Measurements from ENCODE around the gene MAP2K2. TPM values are rescaled to one million over a fixed set of nuclear protein-coding genes. Genes with fewer than 3 reads are reported as not detected.
A peak's percentile ranks its signal among the peaks of the same experiment; 100 is the strongest.

Gene MAP2K2
- total and polyA plus RNA-seq, 4 donors = 63.6 to 181 (median 133) TPM

DNA sequence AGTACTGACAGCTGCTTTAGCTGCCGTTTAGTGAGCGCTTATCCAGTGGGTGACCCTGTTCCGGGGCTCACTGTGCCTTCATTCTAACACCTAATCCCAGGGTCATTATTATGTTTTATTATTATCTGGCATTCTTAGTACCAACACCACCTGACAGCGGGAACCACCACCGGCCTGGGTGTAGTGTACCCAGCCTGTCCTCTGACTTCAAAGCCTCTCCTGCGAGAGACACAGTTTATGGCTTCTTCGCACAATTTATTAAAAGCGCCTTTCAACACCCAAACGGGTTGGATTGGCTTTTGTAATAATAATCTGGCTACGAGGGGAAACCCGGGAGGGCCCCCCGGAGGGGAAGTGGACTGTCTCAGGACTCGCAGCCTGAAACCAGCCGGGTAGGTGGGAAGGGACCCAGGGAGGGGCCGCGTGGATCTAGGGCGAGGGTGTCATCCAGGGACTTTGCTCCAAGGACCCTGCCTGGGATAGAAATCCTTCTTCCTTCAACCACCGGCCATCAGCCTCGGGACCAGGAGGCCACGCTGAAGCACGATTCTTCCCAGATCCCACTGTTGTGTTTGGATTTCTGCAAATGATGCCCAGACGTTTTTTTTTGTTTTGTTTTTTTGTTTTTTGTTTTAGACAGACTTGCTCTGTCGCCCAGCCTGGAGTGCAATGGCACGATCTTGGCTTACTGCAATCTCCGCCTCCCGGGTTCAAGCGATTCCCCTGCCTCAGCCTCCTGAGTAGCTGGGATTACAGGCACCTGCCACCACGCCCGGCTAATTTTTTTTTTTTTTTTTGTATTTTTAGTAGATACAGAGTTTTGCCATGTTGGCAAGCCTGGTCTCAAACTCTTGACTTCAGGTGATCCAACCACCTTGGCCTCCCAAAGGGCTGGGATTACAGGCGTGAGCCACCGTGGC, 55.6 kb downstream of the MAP2K2 start:
- peak overlapping the region in 1 of 2 donors; percentile 2 for H3K9ac ChIP-seq (ENCODE audit: insufficient read depth in 1 of 2, low read length in 2 of 2)
- H3K9me3 ChIP-seq (ENCODE audit: control insufficient read depth in 4 of 4, insufficient read depth in 3 of 4, low read length in 3 of 4) = no peaks in the 10 kb centered on the region
- 19 to 27% methylated on average over 31 of the region's 31 CpGs for WGBS, 2 donors
- TF ChIP-seq, protein P1, sequence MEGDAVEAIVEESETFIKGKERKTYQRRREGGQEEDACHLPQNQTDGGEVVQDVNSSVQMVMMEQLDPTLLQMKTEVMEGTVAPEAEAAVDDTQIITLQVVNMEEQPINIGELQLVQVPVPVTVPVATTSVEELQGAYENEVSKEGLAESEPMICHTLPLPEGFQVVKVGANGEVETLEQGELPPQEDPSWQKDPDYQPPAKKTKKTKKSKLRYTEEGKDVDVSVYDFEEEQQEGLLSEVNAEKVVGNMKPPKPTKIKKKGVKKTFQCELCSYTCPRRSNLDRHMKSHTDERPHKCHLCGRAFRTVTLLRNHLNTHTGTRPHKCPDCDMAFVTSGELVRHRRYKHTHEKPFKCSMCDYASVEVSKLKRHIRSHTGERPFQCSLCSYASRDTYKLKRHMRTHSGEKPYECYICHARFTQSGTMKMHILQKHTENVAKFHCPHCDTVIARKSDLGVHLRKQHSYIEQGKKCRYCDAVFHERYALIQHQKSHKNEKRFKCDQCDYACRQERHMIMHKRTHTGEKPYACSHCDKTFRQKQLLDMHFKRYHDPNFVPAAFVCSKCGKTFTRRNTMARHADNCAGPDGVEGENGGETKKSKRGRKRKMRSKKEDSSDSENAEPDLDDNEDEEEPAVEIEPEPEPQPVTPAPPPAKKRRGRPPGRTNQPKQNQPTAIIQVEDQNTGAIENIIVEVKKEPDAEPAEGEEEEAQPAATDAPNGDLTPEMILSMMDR (IDR thresholded peaks at IDR 0.05; ENCODE audit: control extremely low read depth, extremely low read depth) = no peak
- DNase-seq (no peak), ATAC-seq (ENCODE audit: insufficient read depth, low FRiP score) (no peak)
- H3K4me3 ChIP-seq = no peak overlapping the region
- H3K36me3 ChIP-seq (ENCODE audit: control insufficient read depth in 4 of 4, insufficient read depth in 4 of 4, low read length in 4 of 4) = peaks cover 0 to 2% (median 0%) of the 10 kb centered on the region in 4 donors
- peaks cover 0 to 18% (median 1%) of the 10 kb centered on the region in 5 donors for H3K4me1 ChIP-seq (ENCODE audit: control insufficient read depth in 5 of 5, insufficient read depth in 5 of 5, low read length in 5 of 5)
- peak overlapping the region; percentile 89 to 91 for H3K27ac ChIP-seq (ENCODE audit: low read depth in 1 of 2, low read length in 1 of 2)
- peaks cover 0 to 3% (median 0%) of the 10 kb centered on the region in 3 donors for H3K27me3 ChIP-seq (ENCODE audit: control insufficient read depth in 3 of 3, insufficient read depth in 3 of 3, low read length in 2 of 3)

DNA sequence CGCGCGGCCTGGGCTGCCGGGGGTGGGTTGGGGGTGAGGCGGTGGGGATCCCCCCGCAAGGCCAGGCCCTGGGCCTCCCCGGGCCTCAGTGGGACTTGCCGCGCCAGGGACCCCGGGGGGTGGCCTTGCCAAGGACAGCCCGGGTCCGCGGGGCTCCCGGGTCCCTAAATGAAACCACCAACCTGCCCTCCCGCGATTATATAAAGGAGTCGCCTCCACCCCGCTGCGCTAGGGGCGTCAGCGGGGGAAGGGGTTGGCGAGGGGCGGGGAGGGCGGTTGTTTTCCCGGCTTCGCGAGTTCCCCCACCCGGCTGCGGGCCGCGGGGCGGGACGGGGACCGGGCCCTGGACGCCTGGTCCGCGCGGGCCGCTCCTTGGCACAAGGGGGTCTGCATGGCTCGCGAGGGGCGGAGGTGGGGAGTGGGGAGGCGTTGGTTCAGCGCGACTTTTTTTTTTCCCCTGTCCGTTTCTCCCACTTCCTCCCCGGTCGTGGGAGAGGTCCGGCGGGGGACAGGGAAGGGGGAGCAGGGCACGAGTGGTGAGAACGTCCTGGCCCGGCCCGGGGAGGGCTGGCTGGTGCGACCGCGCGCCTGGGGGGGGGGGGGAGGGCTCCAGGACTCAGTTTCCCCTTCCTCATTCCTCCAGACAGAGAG, 56.4 kb downstream of the MAP2K2 start:
- DNase-seq = peak; percentile 45 to 51 (median 47)

DNA sequence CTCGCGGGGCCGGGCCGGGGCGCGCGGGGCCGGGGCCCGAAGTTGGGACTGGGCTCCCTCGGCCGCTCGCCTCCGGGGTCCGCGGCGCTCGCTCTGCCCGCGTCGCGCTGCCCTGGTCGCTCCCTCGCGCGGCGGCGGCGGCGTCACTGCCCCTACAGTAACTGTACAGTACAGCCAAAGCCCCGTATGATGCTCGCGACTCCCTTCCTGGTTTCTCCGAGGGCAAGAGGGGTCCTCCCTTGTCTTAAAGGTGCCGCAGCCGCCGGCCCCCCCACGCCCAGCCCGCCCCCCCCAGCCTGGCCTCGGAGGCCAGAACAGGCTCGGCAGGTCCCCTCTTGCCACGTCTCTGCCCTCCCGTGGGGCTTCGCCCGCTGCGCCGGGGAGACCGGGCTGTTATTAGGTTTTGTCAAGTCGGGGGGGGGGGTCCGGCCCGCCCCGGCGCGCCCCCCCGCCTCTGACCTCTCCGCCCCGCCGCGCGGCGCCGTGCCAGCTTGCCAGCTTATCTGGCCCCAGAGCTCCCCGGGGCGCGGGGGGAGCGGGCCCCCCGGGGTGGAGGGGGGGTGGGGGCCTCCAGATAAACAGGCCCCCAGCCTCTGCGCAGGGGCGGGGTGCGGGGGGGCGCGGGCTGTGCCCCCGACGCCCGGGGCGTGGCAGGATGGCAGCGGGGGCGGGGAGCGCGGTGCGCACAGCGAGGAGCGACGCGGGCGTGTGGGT, 57.1 kb downstream of the MAP2K2 start, which contains the start of gene ZBTB7A:
Gene ZBTB7A (minus strand): TSS at position 218 of the 714 bp plus-strand sequence. CDS start 11,667 bp downstream, outside the sequence.
- Histone ChIP-seq H3K27me3 (ENCODE audit: control insufficient read depth in 3 of 3, insufficient read depth in 3 of 3, low read length in 2 of 3) (peaks cover 0 to 3% (median 0%) of the 10 kb centered on the region in 3 donors), H3K9me3 (ENCODE audit: control insufficient read depth in 4 of 4, insufficient read depth in 3 of 4, low read length in 3 of 4) (no peaks in the 10 kb centered on the region), H3K9ac (ENCODE audit: insufficient read depth in 1 of 2, low read length in 2 of 2) (peak within 1 kb of the TSS in 1 of 2 donors; percentile 11), H3K27ac (ENCODE audit: low read depth in 1 of 2, low read length in 1 of 2) (peak within 1 kb of the TSS; percentile 89 to 94), H3K36me3 (ENCODE audit: control insufficient read depth in 4 of 4, insufficient read depth in 4 of 4, low read length in 4 of 4) (peaks cover 0 to 6% (median 0%) of the 10 kb centered on the region in 4 donors), H3K4me1 (ENCODE audit: control insufficient read depth in 5 of 5, insufficient read depth in 5 of 5, low read length in 5 of 5) (peaks cover under 1 to 23% (median 4%) of the 10 kb centered on the region in 5 donors), H3K4me3 (peak within 1 kb of the TSS; percentile 87)
- WGBS, 2 donors = 0 to 1% methylated on average over 49 to 85 of the region's 85 CpGs
- TF ChIP-seq, protein P1 (IDR thresholded peaks at IDR 0.05; ENCODE audit: control extremely low read depth, extremely low read depth) = no peak
- peak; percentile 21 for ATAC-seq (ENCODE audit: insufficient read depth, low FRiP score)
- DNase-seq = peak; percentile 85 to 89 (median 88)

More for the DNA sequence above, 56.4 kb downstream of the MAP2K2 start:
- peak overlapping the region; percentile 58 for H3K4me3 ChIP-seq
- H3K4me1 ChIP-seq (ENCODE audit: control insufficient read depth in 5 of 5, insufficient read depth in 5 of 5, low read length in 5 of 5) = peaks cover 0 to 21% (median 4%) of the 10 kb centered on the region in 5 donors
- no peaks in the 10 kb centered on the region for H3K9me3 ChIP-seq (ENCODE audit: control insufficient read depth in 4 of 4, insufficient read depth in 3 of 4, low read length in 3 of 4)
- TF ChIP-seq, protein P1 (IDR thresholded peaks at IDR 0.05; ENCODE audit: control extremely low read depth, extremely low read depth) = no peak
- peak overlapping the region in 1 of 2 donors; percentile 11 for H3K9ac ChIP-seq (ENCODE audit: insufficient read depth in 1 of 2, low read length in 2 of 2)
- H3K27me3 ChIP-seq (ENCODE audit: control insufficient read depth in 3 of 3, insufficient read depth in 3 of 3, low read length in 2 of 3) = peaks cover 0 to 3% (median 0%) of the 10 kb centered on the region in 3 donors
- WGBS, 2 donors = 1% methylated on average over 52 to 58 of the region's 58 CpGs
- H3K36me3 ChIP-seq (ENCODE audit: control insufficient read depth in 4 of 4, insufficient read depth in 4 of 4, low read length in 4 of 4) = peaks cover 0 to 6% (median 0%) of the 10 kb centered on the region in 4 donors
- H3K27ac ChIP-seq (ENCODE audit: low read depth in 1 of 2, low read length in 1 of 2) = peak overlapping the region; percentile 89 to 91
- ATAC-seq (ENCODE audit: insufficient read depth, low FRiP score) = peak; percentile 6
